ENCODE measurements around the gene ZDHHC7.

The ZDHHC7 gene

GRCh38 chr16:85017633-85018032 is 6.3 kb upstream of the ZDHHC7 start:
- no peak for DNase-seq

- no peak for DNase-seq
These were observed 5.8 kb upstream of the ZDHHC7 start for GRCh38 chr16:85017151-85017550.

DNA sequence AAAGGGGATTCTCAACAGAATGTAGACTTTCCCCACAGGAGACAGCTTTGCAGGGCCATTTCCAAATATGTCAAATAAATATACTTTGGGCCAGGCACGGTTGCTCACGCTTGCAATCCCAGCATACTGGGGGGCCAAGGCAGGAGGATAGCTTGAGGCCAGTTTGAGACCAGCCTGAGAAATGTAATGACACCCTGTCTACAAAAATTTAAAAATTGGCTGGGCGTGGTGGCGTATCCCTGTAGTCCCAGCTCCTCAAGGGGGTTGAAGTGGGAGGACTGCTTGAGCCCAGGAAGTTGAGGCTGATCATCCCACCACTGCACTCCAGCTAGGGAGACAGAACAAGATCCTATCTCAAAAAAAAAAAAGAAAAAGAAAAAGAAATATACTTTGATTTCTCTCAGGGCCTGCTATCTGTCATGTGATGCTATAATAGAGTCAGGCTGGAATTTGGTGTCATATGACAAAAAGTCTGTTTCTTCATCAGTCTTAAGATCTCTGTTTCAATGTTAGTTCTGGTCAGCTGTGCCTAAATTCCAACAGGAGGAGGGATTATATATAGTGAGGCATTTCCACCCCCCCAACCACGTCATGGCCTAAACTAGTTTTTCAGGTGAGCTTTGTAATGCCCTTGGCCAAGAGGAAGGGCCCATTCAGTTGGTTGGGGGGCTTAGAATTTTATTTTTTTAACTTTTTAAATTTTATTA is 4.3 kb upstream of the ZDHHC7 start:
- no peak for DNase-seq

DNA sequence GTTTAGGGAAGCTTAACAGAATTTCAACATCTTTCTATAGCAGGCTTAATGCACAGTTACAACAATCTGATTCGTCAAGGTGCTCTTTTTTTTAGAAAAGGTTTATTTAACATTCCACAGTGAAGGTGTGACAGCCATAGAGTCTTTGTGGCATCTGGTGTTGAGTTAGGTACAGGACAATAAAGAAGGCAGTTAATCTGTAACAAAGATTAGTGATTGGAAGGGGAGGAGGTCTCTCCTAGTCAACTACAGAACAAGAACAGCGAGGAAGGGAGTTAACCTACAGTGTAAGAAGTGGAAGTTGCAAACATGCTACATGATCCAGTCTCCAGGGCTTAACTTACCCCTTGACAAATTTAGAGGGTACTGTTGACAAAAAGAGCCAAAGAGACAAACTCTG is 3.0 kb upstream of the ZDHHC7 start:
- no peak for DNase-seq

DNA sequence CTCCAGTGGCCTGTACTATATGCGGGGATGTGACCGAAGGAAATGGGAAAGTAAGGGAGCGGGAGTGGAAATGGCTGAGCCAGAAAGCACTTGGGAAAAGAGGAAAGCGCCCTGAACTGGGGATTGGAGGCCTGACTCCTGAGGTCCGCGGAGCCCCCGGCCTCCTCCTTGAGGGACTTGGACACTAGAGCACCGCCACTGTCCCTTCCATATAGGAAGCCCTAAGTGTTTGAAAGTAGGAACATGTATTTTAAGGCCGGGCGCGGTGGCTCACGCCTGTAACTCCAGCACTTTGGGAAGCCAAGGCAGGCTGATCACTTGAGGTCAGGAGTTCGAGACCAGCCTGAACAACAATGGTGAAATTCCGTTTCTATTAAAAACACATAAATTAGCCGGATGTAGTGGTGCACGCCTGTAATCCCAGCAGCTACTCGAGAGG is 530 bp upstream of the ZDHHC7 start:
- DNase-seq: no peak

DNA sequence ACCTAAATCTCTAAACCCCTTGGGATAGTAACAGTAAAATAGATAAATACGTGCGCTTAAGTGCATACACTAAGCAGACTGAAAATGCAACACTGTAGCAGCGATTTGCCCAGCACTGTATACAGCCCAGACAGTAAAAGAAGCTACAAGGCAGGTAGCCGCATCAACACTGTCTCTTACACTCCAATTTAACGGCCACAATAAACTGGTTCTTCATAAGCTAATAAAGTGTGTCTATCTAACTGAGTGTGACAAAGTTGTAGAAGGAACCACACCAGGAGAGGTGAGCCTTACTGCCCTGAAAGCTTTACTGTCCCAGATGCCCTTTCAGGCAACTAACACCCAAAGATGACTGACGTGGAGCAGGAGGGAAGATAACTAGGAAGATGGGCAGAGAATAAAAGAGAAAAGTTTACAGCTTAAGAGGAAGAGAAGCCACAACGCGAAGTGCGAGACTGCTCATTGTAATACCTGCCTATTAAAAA is 847 bp downstream of the ZDHHC7 start:
- DNase-seq: no peak

DNA sequence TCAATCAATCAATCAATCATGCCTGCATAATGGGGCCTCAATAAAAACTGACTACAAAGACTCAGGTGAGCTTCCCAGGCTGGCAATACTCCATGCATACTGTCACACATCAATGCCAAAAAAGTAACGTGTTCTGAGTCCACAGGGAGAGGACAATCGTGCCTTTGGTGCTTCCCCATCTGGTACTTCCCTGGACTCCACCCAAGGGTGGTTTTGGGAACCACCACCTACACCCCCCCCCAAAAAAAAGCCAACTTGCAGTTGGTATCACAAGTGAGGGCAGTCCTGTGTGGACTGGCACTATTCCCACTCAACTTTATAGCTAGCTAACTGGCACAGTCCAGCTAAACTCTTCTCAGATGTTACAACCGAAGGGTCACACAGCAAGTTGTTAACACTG is 3.1 kb downstream of the ZDHHC7 start:
- DNase-seq: no peak

DNA sequence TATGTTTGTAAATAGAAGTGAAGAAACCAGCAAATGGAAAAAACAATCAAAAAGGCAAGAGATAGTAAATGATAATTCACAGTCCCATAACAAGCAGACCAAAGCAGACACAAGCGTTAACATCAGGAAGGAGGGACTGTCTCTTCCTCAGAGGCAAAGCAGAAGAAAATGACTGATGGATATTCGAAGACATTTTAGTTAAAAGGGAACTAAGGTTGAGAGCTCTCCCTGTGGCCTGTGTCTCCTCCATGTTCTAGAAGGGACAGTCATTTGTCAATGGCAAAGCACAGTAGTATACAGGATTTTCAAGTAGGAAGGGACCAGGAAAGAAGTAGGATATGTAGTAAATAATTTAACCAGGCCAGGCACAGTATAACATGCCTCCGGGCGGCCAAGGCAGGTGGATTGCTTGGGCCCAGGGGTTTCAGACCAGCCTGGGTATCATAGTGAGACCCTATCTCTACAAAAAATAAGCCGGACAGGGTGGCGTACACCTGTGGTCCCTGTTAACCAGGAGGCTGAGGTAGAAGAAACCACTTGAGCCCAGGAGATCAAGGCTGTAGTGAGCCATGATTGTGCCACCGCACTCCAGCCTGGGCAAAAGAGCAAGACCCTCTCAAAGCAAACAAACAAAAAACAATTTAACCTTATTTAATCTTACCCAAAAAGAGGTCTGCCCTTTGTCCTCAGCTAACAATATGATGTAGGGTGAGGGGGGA is 3.7 kb downstream of the ZDHHC7 start:
- DNase-seq: no peak

GRCh38 chr16:85006639-85007038 is 4.7 kb downstream of the ZDHHC7 start:
- no peak for DNase-seq

DNA sequence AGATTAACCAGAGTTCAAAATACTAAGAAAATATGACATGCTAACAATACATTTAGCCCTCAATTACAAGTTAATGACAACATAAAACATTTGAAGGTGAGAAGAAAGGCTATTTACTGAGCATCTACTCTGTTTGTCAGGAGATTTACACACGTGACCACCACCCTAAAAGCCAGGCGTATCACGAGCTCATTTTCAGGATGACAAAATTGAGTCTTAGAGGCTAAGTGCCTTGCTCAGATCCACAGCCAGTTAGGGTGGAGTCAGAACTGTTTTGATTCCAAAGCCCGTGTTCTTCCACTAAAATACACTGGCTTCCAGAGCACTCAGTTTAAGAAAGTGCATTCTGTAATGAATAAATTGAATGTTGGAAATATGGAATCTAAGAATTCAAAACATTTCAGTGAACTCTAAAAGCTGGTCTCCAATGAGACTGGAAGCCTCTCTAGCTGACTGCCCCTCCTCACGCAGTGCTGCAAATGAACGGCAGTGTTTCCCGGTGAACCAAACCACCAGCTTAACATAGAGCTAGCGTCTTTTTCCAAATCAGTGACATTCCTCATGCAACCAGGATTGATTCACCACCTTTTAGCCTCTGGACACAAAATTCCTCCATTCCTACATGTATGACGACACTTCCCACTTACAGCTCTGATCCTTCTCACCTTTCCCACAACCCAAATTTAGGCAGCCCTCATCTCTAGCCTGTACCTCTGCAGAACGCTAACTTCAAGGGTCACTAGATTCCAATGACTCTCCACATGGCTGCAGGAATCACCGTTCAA is 5.9 kb downstream of the ZDHHC7 start:
- no peak for DNase-seq

- DNase-seq: no peak
These were observed 6.6 kb downstream of the ZDHHC7 start for GRCh38 chr16:85004587-85005205.

DNA sequence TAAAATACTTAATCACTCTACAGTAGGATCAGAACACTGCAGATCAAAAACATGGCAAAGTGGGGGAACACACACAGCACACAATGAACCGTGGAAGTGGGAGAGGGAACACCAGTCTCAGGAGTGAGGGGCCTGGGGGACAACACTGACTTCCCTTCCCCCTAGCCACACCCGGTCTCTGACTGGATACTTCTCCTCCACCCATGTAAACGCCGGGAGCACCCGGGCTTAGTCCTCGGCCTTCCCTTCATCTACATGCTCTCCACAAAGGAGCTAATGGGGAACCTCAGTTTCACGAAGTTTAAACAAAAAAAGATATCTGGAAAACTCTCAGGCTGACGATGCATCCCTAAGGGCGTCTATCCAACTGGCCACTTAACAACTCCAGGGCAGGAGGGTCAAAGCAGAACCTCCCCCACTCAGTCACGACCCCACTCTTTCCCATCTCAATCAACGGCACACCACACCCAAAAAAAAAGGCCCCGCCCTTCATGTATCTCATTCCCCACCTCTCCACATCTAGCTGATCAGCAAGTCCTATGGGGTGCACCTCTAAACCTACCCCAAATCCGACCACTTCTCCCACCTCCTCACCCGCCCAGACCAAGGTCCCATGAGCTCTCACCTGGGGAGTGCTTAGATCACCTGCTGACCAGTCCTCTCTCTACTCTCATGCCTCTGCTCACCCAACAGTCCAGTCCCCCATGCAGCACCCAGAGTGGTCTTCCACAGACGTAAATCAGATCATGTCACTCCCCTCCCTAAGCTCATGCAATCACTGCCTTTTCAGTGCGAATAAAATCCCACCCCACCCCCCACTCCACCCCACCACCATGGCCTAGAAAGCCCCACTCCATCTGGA is 7.4 kb downstream of the ZDHHC7 start:
- no peak for DNase-seq

GRCh38 chr16:85003076-85003475 is 8.3 kb downstream of the ZDHHC7 start:
- DNase-seq: no peak

GRCh38 chr16:85002608-85003007 is 8.7 kb downstream of the ZDHHC7 start:
- no peak for DNase-seq

DNA sequence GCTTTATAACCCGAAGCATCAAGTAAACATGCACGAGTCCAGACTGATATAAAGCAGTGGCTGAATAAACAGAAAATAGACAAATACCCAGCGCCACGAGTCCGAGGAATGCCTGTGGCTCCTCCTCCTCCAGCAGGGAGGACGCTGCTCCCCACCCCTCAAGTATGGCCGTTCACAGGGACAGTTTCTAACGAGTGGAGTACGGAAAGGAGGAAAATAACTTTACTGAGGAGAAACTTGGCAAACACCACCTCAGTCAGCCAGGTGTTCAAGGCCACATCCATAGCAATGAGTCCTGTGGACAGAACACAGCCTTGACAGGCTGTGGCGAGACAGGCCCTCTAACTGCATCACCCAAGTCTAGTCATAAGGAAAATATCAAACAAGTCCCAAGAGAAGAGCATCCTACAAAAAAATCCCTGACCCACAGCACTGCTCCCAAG is 9.2 kb downstream of the ZDHHC7 start:
- no peak for DNase-seq

DNA sequence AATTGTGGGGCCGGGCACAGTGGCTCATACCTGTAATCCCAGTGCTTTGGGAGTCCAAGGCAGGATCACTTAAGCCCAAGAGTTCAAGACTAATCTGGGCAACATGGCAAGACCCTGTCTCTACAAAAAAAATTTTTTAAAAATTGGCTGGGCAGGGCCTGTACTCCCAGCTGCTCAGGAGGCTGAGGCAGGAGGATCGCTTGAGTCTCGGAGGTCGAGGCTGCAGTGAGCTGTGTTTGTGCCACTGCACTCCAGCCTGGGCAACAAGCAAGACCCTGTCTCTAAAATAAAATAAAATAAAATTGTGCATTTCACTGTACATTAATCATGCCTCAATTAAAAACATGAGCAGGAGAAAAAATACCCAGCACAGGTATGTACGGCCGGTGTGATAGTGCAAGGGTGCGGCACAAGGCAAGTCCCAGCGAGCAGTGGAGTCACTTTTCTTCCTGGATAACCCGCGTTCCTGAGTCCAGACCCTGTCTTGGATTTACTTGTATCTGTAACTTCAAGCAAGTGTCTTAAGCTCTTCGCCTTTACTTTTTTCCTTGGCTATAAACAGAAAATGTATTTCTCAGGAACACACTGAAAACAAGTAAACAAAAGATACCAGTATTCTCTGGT is 11.4 kb downstream of the ZDHHC7 start:
- DNase-seq: no peak

DNA sequence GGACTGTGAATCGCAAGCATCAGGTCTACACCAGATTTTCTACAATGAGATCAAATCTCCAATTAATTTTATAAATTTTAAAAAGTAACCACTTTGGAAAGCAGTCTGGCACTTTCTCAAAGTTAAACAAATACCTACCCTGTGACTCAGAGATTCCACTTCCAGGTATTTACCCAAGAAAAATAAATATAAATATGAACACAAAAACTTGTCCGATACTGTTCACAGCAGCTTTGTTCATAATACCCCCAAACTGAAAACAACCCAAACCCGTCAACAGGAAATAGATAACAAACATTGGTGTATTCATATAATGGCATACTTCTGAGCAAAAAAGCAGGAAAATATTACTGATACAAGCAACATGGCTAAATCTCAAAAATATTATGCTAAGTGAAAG is 12.1 kb downstream of the ZDHHC7 start:
- no peak for DNase-seq

GRCh38 chr16:84996365-84996764 is 15.0 kb downstream of the ZDHHC7 start:
- DNase-seq: no peak

DNA sequence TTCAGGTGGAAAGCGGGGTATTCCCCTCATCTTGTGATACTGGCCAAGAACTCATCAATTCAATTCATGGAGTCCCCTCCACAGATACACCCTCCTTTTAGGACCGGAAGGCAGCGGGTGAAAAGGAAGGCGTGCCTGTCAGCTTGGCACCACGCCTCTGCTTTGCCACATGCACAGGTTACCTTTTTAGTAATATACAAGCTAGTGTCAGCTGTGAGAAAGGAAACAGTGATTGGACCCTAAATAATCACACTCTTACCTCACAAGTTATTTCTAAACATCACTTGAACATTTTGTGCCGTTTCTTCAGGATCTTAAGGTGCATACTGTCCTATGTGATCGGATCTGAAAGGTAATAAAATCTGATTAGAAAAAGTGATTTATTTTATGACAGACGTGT is 15.7 kb downstream of the ZDHHC7 start:
- no peak for DNase-seq

DNA sequence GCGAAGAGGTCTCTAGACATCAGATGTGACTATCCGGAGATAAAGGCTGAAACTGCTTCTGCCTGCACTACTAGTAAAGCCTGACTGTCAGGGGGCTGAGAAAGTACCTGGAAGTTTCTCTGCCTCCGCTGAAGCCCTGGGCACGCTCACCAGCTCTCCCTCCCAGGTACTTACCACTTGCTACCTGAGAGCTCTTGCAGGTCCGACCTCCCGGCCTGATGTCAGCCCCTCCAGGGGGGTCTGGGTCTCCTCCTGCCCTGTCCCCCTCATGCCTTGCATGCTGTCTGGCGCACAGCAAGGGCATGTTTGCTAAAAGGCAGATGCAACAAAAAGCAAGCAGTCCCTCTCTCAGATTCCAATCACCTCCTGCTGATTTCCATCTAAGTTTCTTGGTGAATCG is 17.4 kb downstream of the ZDHHC7 start:
- no peak for DNase-seq

- DNase-seq: no peak
These were observed 18.6 kb downstream of the ZDHHC7 start for GRCh38 chr16:84992717-84993075.

GRCh38 chr16:84990782-84991181 is 20.6 kb downstream of the ZDHHC7 start:
- DNase-seq: no peak

Data from activated T-cell treated with anti-CD3 and anti-CD28 coated beads, Interleukin-2, amount 50 U/mL, for 1 hour (primary cell).